Panc1 (cell line): Measurements from ENCODE around the gene KRTAP3-1. TPM values are rescaled to one million over a fixed set of nuclear protein-coding genes. Genes with fewer than 3 reads are reported as not detected.

Experiments
- ATAC-seq: fragments of 200-7000 bp; cut with Tn5 transposase; 2 replicates; pipeline ENCODE4 v1.9.1; 2020; ENCODE audit warnings: mild to moderate bottlenecking, moderate library complexity
- BruUV-seq: library from RNA; stranded (reverse); fragments of 400-500 nt; replicated peaks from 2 replicates; lab custom pipeline; 2021; lab: Mats Ljungman, UMichigan
- CTCF ChIA-PET: fragments of 300-600 bp; sonication (Branson Sonifier 250); formaldehyde crosslinking; loops from one replicate; lab custom pipeline; 2022; ENCODE audit warnings: antibody characterized with exemption; lab: Charles Lee
- POLR2A ChIA-PET: fragments of 300-600 bp; sonication (Branson Sonifier 250); formaldehyde crosslinking; loops from one replicate; lab custom pipeline; 2022; ENCODE audit warnings: antibody characterized with exemption; lab: Charles Lee
- DNase-seq: peaks from one replicate; pipeline ENCODE4 v3.0.0-alpha.2; 2010; ENCODE audit warnings: low read depth, low spot score
- H3K27ac ChIP-seq: 2 replicates; pipeline ENCODE4 v1.5.1; 2011; ENCODE audit warnings: mild to moderate bottlenecking, low read length, inconsistent platforms
- H3K27me3 ChIP-seq: fragments of 200-500 bp; sonication (Bioruptor generic); 2 replicates; pipeline ENCODE4 v1.6.0; 2014; ENCODE audit warnings: low read length, inconsistent platforms; ENCODE audit not compliant: control insufficient read depth, insufficient read depth
- H3K36me3 ChIP-seq: fragments of 200-500 bp; sonication (Bioruptor generic); 2 replicates; pipeline ENCODE4 v1.5.1; 2014; ENCODE audit warnings: inconsistent platforms, mild to moderate bottlenecking, low read length, moderate library complexity; ENCODE audit not compliant: control insufficient read depth, insufficient read depth
- H3K4me1 ChIP-seq: 2 replicates; pipeline ENCODE4 v1.5.1; 2011; ENCODE audit warnings: inconsistent platforms, mild to moderate bottlenecking, low read length, moderate library complexity; ENCODE audit not compliant: control insufficient read depth, insufficient read depth
- H3K4me3 ChIP-seq, 2 experiments: 2 replicates each; pipeline ENCODE4 v1.5.1; 2011 to 2012; ENCODE audit warnings: low read depth in 2 of 2, low read length in 2 of 2, mild to moderate bottlenecking in 2 of 2, inconsistent platforms in 1 of 2, moderate library complexity in 1 of 2
- H3K9me3 ChIP-seq: fragments of 200-500 bp; sonication (Bioruptor generic); 2 replicates; pipeline ENCODE4 v1.5.1; 2014; ENCODE audit warnings: low read depth, mild to moderate bottlenecking, inconsistent platforms, low read length, moderate library complexity; ENCODE audit not compliant: control insufficient read depth, insufficient read depth
- CTCF ChIP-seq: fragments of 450-650 bp; IDR thresholded peaks from 2 replicates; pipeline ENCODE4 v1.5.1; 2017; ENCODE audit warnings: mild to moderate bottlenecking
- POLR2AphosphoS5 ChIP-seq: IDR thresholded peaks from 2 replicates; pipeline ENCODE4 v1.6.1; 2012; ENCODE audit warnings: mild to moderate bottlenecking, low read depth, low read length, moderate library complexity
- REST ChIP-seq, 2 experiments: IDR thresholded peaks; 2 replicates each; pipeline ENCODE4 v1.6.1; 2011 to 2012; ENCODE audit warnings: low read depth in 2 of 2, control low read depth in 1 of 2, low read length in 1 of 2, mild to moderate bottlenecking in 1 of 2, moderate library complexity in 1 of 2; ENCODE audit not compliant: insufficient read depth in 1 of 2
- SIN3A ChIP-seq: IDR thresholded peaks from 2 replicates; pipeline ENCODE4 v1.6.1; 2012; ENCODE audit warnings: low read depth, mild to moderate bottlenecking, low read length, moderate library complexity, borderline replicate concordance; ENCODE audit not compliant: insufficient read depth
- TCF7L2 ChIP-seq: IDR thresholded peaks from 2 replicates; pipeline ENCODE4 v1.6.1; 2011; ENCODE audit warnings: mild to moderate bottlenecking, low read depth, low read length, inconsistent platforms
- in situ Hi-C: cut with HindIII; loops from 2 replicates; pipeline ENCODE4 v1.10.0; 2016; ENCODE audit warnings: low sequenced_read_pairs, low pct_unique_long_range_greater_than_20kb
- intact Hi-C: fragments of 100-400 bp; cut with micrococcal nuclease; formaldehyde crosslinking; loops from one replicate; pipeline ENCODE4 v1.10.0; 2022; ENCODE audit not compliant: unreplicated experiment
- total RNA-seq: library from RNA; stranded (reverse); gene quantifications from one replicate; pipeline ENCODE4 v1.2.1, GENCODE V29; 2021; ENCODE audit not compliant: unreplicated experiment

Gene KRTAP3-1
- total RNA-seq, 1 experiment from 2014 or later = not detected

GRCh38 chr17:40961591-40961990, 47.3 kb downstream of the KRTAP3-1 start:
- TF ChIP-seq TCF7L2 = no peak
- TF ChIP-seq REST (IDR thresholded peaks at IDR 0.05; ENCODE audit: insufficient read depth in 1 of 2, low read depth in 2 of 2, low read length in 1 of 2) = no peak
- TF ChIP-seq CTCF = no peak
- TF ChIP-seq POLR2AphosphoS5 = no peak
- no peak for TF ChIP-seq SIN3A
- ATAC-seq (no peak), DNase-seq (no peak)
- H3K9me3 ChIP-seq = no peaks in the 10 kb centered on the region
- in situ Hi-C loops (no loop called here), intact Hi-C loops (no loop called here)
- no peaks in the 10 kb centered on the region for H3K27me3 ChIP-seq
- POLR2A ChIA-PET = no interaction called here
- no peak overlapping the region for H3K27ac ChIP-seq
- no TSS peak for BruUV-seq
- no peaks in the 10 kb centered on the region for H3K4me1 ChIP-seq
- no peak overlapping the region for H3K4me3 ChIP-seq
- CTCF ChIA-PET = interaction anchor here (0.6 kb wide), 1 partner anchor 20 kb away, joined by 3 read pairs; no protein-coding TSS in a partner anchor
- no peaks in the 10 kb centered on the region for H3K36me3 ChIP-seq

GRCh38 chr17:40960144-40960543, 48.8 kb downstream of the KRTAP3-1 start:
- no peak for TF ChIP-seq CTCF
- TF ChIP-seq SIN3A = no peak
- ChIA-PET POLR2A (no interaction called here), CTCF (interaction anchor here (0.7 kb wide), 2 partner anchors 10 to 204 kb away, joined by 4 to 7 read pairs; no protein-coding TSS in a partner anchor)
- intact Hi-C loops = no loop called here
- H3K27ac ChIP-seq = no peak overlapping the region
- no peaks in the 10 kb centered on the region for H3K4me1 ChIP-seq
- no peak overlapping the region for H3K4me3 ChIP-seq
- no peaks in the 10 kb centered on the region for H3K9me3 ChIP-seq
- ATAC-seq (no peak), DNase-seq (no peak)
- no peaks in the 10 kb centered on the region; the same call in 1 of the 2 replicates for H3K27me3 ChIP-seq
- in situ Hi-C loops = no loop called here
- BruUV-seq = no TSS peak
- H3K36me3 ChIP-seq = no peaks in the 10 kb centered on the region

Other genes with a start within 250 kb of the KRTAP3-1 start
- gene KRT26, start 236.9 kb downstream of the KRTAP3-1 start, total RNA-seq = not detected
- gene KRT27, start 226.6 kb downstream of the KRTAP3-1 start, total RNA-seq = not detected
- gene KRT28, start 209.2 kb downstream of the KRTAP3-1 start, total RNA-seq = not detected
- gene KRT10, start 186.5 kb downstream of the KRTAP3-1 start, total RNA-seq = 70.8 TPM
- gene KRT12, start 141.9 kb downstream of the KRTAP3-1 start, total RNA-seq = not detected
- 0.13 TPM for gene KRT20, start 123.9 kb downstream of the KRTAP3-1 start, total RNA-seq
- not detected for gene KRT23, start 71.5 kb downstream of the KRTAP3-1 start, total RNA-seq
- gene KRT39, start 42.2 kb downstream of the KRTAP3-1 start, total RNA-seq = not detected
- not detected for gene KRT40, start 24.8 kb downstream of the KRTAP3-1 start, total RNA-seq
- gene KRTAP3-3, start 15.0 kb downstream of the KRTAP3-1 start, total RNA-seq = not detected
- gene KRTAP3-2, start 9.2 kb downstream of the KRTAP3-1 start, total RNA-seq = not detected
- gene KRTAP1-5, start 18.1 kb upstream of the KRTAP3-1 start, total RNA-seq = not detected
- gene KRTAP1-4, start 21.1 kb upstream of the KRTAP3-1 start, total RNA-seq = not detected
- gene KRTAP1-3, start 25.7 kb upstream of the KRTAP3-1 start, total RNA-seq = not detected
- not detected for gene KRTAP1-1, start 32.3 kb upstream of the KRTAP3-1 start, total RNA-seq
- gene KRTAP2-1, start 38.2 kb upstream of the KRTAP3-1 start, total RNA-seq = not detected
- not detected for gene KRTAP2-2, start 46.1 kb upstream of the KRTAP3-1 start, total RNA-seq
- gene KRTAP2-3, start 51.0 kb upstream of the KRTAP3-1 start, total RNA-seq = not detected
- not detected for gene KRTAP2-4, start 56.8 kb upstream of the KRTAP3-1 start, total RNA-seq
- not detected for gene KRTAP4-7, start 75.0 kb upstream of the KRTAP3-1 start, total RNA-seq
- gene KRTAP4-8, start 89.0 kb upstream of the KRTAP3-1 start, total RNA-seq = not detected
- gene KRTAP4-16, start 93.1 kb upstream of the KRTAP3-1 start, total RNA-seq = not detected
- gene KRTAP4-9, start 96.3 kb upstream of the KRTAP3-1 start, total RNA-seq = not detected
- not detected for gene KRTAP4-11, start 109.2 kb upstream of the KRTAP3-1 start, total RNA-seq
- not detected for gene KRTAP4-12, start 115.1 kb upstream of the KRTAP3-1 start, total RNA-seq
- not detected for gene KRTAP4-6, start 131.4 kb upstream of the KRTAP3-1 start, total RNA-seq
- gene KRTAP4-5, start 140.7 kb upstream of the KRTAP3-1 start, total RNA-seq = not detected
- gene KRTAP4-4, start 151.6 kb upstream of the KRTAP3-1 start, total RNA-seq = not detected
- gene KRTAP4-3, start 159.1 kb upstream of the KRTAP3-1 start, total RNA-seq = not detected
- not detected for gene KRTAP4-2, start 169.1 kb upstream of the KRTAP3-1 start, total RNA-seq
- not detected for gene KRTAP4-1, start 175.8 kb upstream of the KRTAP3-1 start, total RNA-seq
- gene KRTAP9-1, start 180.8 kb upstream of the KRTAP3-1 start, total RNA-seq = not detected
- gene KRTAP9-2, start 217.5 kb upstream of the KRTAP3-1 start, total RNA-seq = not detected
- not detected for gene KRTAP9-3, start 223.3 kb upstream of the KRTAP3-1 start, total RNA-seq
- not detected for gene KRTAP9-8, start 228.9 kb upstream of the KRTAP3-1 start, total RNA-seq
- not detected for gene KRTAP9-4, start 240.6 kb upstream of the KRTAP3-1 start, total RNA-seq
- gene KRTAP9-9, start 246.3 kb upstream of the KRTAP3-1 start, total RNA-seq = not detected